IgD-negative memory B cell (primary cell): ENCODE measurements around the gene GSTT2. TPM values are rescaled to one million over a fixed set of nuclear protein-coding genes. Genes with fewer than 3 reads are reported as not detected.
"Not testable (repeated sequence)": the region's sequence is repeated elsewhere in the genome, so short reads cannot be mapped to it uniquely, and the experiment has no call there.

Experiments used
- H3K27ac Mint-ChIP-seq, 3 donors: one replicate each; pipeline ENCODE4 v1.8.0; 2020 to 2022; ENCODE audit warnings: mild to moderate bottlenecking in 3 of 3, mixed read lengths in 3 of 3, moderate library complexity in 1 of 3
- H3K27me3 Mint-ChIP-seq: one replicate; pipeline ENCODE4 v1.8.0; 2021; ENCODE audit warnings: mixed read lengths
- H3K36me3 Mint-ChIP-seq: one replicate; pipeline ENCODE4 v1.8.0; 2020; ENCODE audit warnings: mild to moderate bottlenecking, mixed read lengths
- H3K4me1 Mint-ChIP-seq, 3 donors: one replicate each; pipeline ENCODE4 v1.8.0; 2020 to 2022; ENCODE audit warnings: mixed read lengths in 3 of 3, mild to moderate bottlenecking in 1 of 3
- H3K4me3 Mint-ChIP-seq, 4 donors: one replicate each; pipeline ENCODE4 v1.8.0; 2020 to 2022; ENCODE audit warnings: mild to moderate bottlenecking in 4 of 4, mixed read lengths in 4 of 4, moderate library complexity in 3 of 4
- H3K9me3 Mint-ChIP-seq, 3 donors: one replicate each; pipeline ENCODE4 v1.8.0; 2020 to 2021; ENCODE audit warnings: mixed read lengths in 3 of 3, mild to moderate bottlenecking in 1 of 3
- polyA plus RNA-seq: library from polyadenylated mRNA; unstranded; fragments of 300-500 nt; fragmentation: Illumina TruSeq; gene quantifications from one replicate; pipeline ENCODE4 v1.2.3, GENCODE V29; 2021

The GSTT2 gene
- polyA plus RNA-seq, 1 donor from 2014 or later: not detected

- H3K9me3 Mint-ChIP-seq: no peaks in the 10 kb centered on the region
- H3K4me3 Mint-ChIP-seq: no peak overlapping the region
Measured at GRCh38 chr22:23997092-23997491, 17.2 kb downstream of the GSTT2 start.

GRCh38 chr22:23999779-24000178 lies 19.8 kb downstream of the GSTT2 start:
- not testable (repeated sequence) for H3K4me3 Mint-ChIP-seq, H3K27me3 Mint-ChIP-seq, H3K27ac Mint-ChIP-seq, H3K36me3 Mint-ChIP-seq, H3K9me3 Mint-ChIP-seq, H3K4me1 Mint-ChIP-seq

More at GRCh38 chr22:23997092-23997491, 17.2 kb downstream of the GSTT2 start:
- no peaks in the 10 kb centered on the region for H3K4me1 Mint-ChIP-seq
- peaks cover 3% of the 10 kb centered on the region for H3K36me3 Mint-ChIP-seq
- H3K27me3 Mint-ChIP-seq: no peaks in the 10 kb centered on the region
- no peak overlapping the region for H3K27ac Mint-ChIP-seq

DNA sequence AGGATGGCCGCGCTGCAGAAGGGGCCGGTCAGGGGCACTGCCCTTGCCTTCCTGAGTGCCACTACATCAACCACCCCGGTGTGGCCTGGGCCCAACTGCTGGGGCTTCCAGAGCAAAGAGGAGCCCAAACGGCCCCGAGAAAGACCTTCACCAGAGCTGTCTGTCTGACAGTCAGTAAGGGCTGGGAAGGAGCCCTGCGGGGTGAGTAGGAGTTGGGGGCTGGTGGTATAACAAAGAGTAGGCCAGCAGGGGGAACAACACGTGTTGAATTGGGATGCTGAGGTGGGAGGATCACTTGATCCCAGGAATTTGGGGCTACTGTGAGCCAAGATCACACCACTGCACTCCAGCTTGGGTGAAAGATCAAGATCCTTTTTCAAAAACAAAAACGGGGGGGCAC lies 21.4 kb downstream of the GSTT2 start:
- Mint-ChIP-seq H3K4me3 (no peak overlapping the region), H3K27me3 (no peaks in the 10 kb centered on the region), H3K9me3 (no peaks in the 10 kb centered on the region), H3K27ac (no peak overlapping the region), H3K36me3 (peaks cover 3% of the 10 kb centered on the region), H3K4me1 (no peaks in the 10 kb centered on the region)

DNA sequence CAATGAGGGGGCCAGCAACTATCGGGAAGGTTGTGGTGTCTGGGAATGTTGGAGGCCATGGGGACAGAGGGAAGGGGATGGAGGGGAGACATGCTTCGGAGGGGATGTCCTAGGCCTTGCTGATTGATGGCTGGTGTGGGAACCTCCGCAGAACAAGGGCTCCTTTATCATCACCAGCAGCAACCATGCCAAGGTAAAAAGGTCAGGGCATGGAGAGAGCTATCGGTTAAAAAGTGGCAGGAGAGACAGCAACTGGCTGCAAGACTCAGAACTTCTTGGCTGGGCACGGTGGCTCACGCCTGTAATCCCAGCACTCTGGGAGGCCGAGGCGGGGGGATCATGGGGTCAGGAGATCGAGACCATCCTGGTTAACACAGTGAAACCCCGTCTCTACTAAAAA lies 22.3 kb downstream of the GSTT2 start:
- H3K36me3 Mint-ChIP-seq: peaks cover 3% of the 10 kb centered on the region
- H3K9me3 Mint-ChIP-seq: no peaks in the 10 kb centered on the region
- H3K4me3 Mint-ChIP-seq: no peak overlapping the region
- H3K27me3 Mint-ChIP-seq: no peaks in the 10 kb centered on the region
- no peak overlapping the region for H3K27ac Mint-ChIP-seq
- no peaks in the 10 kb centered on the region for H3K4me1 Mint-ChIP-seq

DNA sequence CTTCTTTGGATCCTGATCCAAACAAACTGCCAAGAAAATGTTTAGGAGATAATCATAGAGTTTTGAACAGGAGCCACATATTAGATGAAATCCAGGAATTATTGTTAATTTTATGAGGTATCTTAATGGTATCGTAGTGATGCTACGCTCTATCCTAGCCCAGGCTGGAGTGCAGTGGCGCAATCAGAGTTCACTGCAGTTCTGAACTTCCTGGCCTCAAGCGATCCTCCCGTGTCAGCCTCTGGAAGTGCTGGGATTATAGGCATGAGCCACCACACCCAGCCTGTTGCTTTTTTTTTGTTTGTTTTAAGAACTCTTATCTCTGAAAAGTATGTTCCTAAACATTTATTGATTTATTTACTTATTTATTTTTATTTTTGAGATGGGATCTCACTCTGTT lies 22.9 kb downstream of the GSTT2 start:
- H3K36me3 Mint-ChIP-seq: peaks cover 3% of the 10 kb centered on the region
- H3K27me3 Mint-ChIP-seq: no peaks in the 10 kb centered on the region
- no peak overlapping the region for H3K27ac Mint-ChIP-seq
- no peak overlapping the region for H3K4me3 Mint-ChIP-seq
- H3K4me1 Mint-ChIP-seq: no peaks in the 10 kb centered on the region
- no peaks in the 10 kb centered on the region for H3K9me3 Mint-ChIP-seq

DNA sequence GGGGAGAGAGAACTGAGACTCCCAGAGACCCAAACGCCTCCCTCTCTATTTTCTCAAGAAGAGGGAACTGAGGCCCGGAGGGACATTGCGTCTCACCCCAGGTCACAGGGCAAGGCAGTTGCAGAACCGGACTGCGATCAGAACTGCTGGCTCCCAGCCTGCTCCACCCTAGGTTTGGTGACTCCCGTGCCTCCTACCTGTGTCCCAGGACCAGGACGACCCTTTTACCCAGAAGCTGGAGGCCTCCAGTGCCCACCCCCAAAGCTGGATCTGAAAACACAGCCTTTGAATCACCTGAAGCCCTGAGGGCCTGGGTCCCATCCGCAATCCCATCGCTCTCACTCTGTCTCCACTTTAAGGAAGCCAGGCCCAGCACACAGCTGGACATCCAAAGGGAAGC lies 24.0 kb downstream of the GSTT2 start:
- no peaks in the 10 kb centered on the region for H3K27me3 Mint-ChIP-seq
- H3K4me3 Mint-ChIP-seq: no peak overlapping the region
- H3K27ac Mint-ChIP-seq: no peak overlapping the region
- no peaks in the 10 kb centered on the region for H3K4me1 Mint-ChIP-seq
- H3K36me3 Mint-ChIP-seq: peaks cover 3% of the 10 kb centered on the region
- no peaks in the 10 kb centered on the region for H3K9me3 Mint-ChIP-seq

DNA sequence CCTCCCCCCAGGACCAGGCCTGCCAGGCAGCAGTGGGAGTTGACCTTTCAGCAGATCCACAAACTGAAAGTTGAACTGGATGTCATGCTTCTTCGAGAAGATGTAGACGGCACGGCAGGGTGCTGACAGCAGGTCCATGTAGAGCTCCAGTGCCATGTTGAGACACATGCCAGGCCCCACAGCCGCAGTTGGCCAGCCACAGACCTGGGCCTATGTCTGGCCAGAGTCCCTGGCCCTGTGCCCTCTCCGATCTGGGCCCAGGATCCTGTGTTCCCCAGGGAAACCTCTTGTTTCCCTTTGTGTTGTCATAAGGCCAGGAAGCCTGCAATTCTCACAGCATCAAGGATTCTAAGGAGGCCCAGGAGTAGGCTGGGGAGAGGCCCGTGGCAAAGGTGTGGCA lies 25.3 kb downstream of the GSTT2 start, which contains the start of gene GSTT4:
TSS of gene GSTT4 (minus strand) at position 253 of the 400 bp plus-strand sequence. CDS start at position 156, 97 bp downstream.
- H3K27ac Mint-ChIP-seq: peak within 1 kb of the TSS in 1 of 3 donors; percentile 11
- H3K36me3 Mint-ChIP-seq: peaks cover 3% of the 10 kb centered on the region
- H3K4me3 Mint-ChIP-seq: no peak within 1 kb of the TSS
- H3K4me1 Mint-ChIP-seq: peaks cover 0 to 2% (median under 1%) of the 10 kb centered on the region in 3 donors
- H3K27me3 Mint-ChIP-seq: no peaks in the 10 kb centered on the region
- H3K9me3 Mint-ChIP-seq: no peaks in the 10 kb centered on the region

DNA sequence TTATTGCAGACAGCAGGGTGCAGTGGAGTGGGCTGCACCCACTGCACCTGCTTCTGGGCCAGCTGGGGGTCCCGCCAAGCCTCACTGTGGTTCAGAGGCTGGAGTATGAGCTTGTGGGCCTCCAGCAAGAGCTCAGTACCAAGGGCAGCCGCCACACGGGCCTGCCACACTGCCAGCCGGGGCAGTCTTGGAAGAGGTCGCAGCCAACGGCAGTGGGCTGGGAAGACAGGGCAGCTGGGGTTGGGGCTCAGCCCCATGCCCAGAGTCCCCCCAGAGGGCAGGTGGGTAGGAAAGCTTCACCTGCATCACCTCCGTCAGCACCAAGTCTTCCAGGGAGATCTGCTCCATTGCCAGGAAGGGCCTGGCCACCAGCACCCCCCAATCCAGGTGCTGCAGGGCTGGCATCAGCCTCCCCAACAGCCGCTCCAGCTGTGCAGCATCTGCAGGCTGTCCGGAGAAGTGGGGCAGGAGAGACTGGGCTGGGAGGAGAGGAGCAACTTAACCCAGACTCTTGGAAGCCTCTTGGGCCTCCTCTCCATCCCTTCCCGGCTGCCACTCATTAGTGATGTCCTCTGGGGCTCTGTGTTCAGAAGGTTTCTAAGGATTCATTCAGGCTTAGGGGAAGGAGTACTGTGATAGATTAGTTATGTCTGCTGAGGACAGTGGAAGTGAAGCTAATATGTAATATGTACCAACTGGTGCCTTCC lies 26.4 kb downstream of the GSTT2 start:
- Mint-ChIP-seq H3K9me3 (no peaks in the 10 kb centered on the region), H3K4me1 (peaks cover 0 to 9% (median 6%) of the 10 kb centered on the region in 3 donors), H3K36me3 (peaks cover 3% of the 10 kb centered on the region), H3K27me3 (no peaks in the 10 kb centered on the region), H3K4me3 (no peak overlapping the region), H3K27ac (peak overlapping the region in 1 of 3 donors; percentile 11)

- H3K27ac Mint-ChIP-seq: peak overlapping the region in 1 of 3 donors; percentile 3
- H3K36me3 Mint-ChIP-seq: peaks cover under 1% of the 10 kb centered on the region
- no peaks in the 10 kb centered on the region for H3K27me3 Mint-ChIP-seq
- no peaks in the 10 kb centered on the region for H3K9me3 Mint-ChIP-seq
- no peak overlapping the region for H3K4me3 Mint-ChIP-seq
- peaks cover 0 to 9% (median 8%) of the 10 kb centered on the region in 3 donors for H3K4me1 Mint-ChIP-seq
Measured at GRCh38 chr22:24006914-24007214, 26.9 kb downstream of the GSTT2 start.

- Mint-ChIP-seq H3K4me3 (no peak overlapping the region), H3K27ac (peak overlapping the region in 1 of 3 donors; percentile 12), H3K36me3 (no peaks in the 10 kb centered on the region), H3K27me3 (no peaks in the 10 kb centered on the region), H3K9me3 (no peaks in the 10 kb centered on the region), H3K4me1 (peaks cover 3 to 11% (median 9%) of the 10 kb centered on the region in 3 donors)
Measured at GRCh38 chr22:24007253-24008021, 27.5 kb downstream of the GSTT2 start.

- H3K4me1 Mint-ChIP-seq: peaks cover 4 to 12% (median 9%) of the 10 kb centered on the region in 3 donors
- no peak overlapping the region for H3K4me3 Mint-ChIP-seq
- no peaks in the 10 kb centered on the region for H3K27me3 Mint-ChIP-seq
- peak overlapping the region in 1 of 3 donors; percentile 12 for H3K27ac Mint-ChIP-seq
- H3K36me3 Mint-ChIP-seq: no peaks in the 10 kb centered on the region
- H3K9me3 Mint-ChIP-seq: no peaks in the 10 kb centered on the region
Measured at GRCh38 chr22:24008022-24008283, 28.0 kb downstream of the GSTT2 start.

- H3K27ac Mint-ChIP-seq: peak overlapping the region in 1 of 3 donors; percentile 12
- H3K4me1 Mint-ChIP-seq: peaks cover 5 to 15% (median 13%) of the 10 kb centered on the region in 3 donors
- H3K9me3 Mint-ChIP-seq: no peaks in the 10 kb centered on the region
- no peaks in the 10 kb centered on the region for H3K36me3 Mint-ChIP-seq
- H3K4me3 Mint-ChIP-seq: peak overlapping the region in 1 of 4 donors; percentile 0
- H3K27me3 Mint-ChIP-seq: no peaks in the 10 kb centered on the region
Measured at GRCh38 chr22:24008381-24009226, 28.7 kb downstream of the GSTT2 start.

DNA sequence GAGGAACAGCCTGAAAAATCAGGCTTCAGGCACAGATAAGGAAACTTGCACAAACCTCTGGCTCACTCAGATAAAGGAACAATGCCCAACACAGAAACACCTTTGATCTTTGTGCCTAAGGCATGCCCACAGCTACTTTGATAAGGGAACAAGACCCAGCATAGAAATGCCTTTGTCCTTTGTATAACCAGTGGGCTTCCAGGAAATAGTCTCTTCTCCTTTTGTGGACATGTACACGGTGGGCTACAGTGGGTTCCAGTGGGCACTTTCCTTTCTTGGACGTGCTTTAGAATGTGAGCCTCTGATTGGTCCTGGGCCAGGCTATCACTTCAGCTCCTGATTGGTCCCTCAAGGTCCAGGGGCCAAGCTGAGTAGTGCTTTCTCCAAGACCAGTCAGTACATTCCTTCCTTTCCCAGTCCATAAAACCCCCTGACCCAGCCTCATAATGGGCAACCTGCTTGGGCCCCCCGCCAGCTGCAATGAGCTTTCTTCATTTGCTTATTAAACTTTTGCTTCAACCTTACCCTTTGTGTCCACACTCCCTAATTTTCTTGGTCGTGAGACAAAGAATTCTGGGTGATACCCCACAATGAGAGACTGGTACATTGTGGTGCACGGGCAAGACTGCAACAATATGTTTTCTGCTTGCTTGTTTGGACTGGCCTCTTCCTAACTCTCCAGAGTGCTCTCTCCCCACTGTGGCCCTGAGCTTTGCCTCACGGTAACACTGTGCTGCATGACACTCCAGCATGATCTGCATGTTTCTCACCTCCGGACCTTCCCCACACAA lies 29.5 kb downstream of the GSTT2 start:
- Mint-ChIP-seq H3K27ac (peak overlapping the region in 1 of 3 donors; percentile 2), H3K4me3 (peak overlapping the region in 1 of 4 donors; percentile 23), H3K36me3 (no peaks in the 10 kb centered on the region)

GRCh38 chr22:24010018-24010391 lies 30.1 kb downstream of the GSTT2 start:
- peaks cover 7 to 25% (median 23%) of the 10 kb centered on the region in 3 donors for H3K4me1 Mint-ChIP-seq
- H3K9me3 Mint-ChIP-seq: no peaks in the 10 kb centered on the region
- peak overlapping the region in 2 of 3 donors; percentile 91 to 99 for H3K27ac Mint-ChIP-seq
- H3K4me3 Mint-ChIP-seq: peak overlapping the region; percentile 31 to 96 (median 72)
- no peaks in the 10 kb centered on the region for H3K36me3 Mint-ChIP-seq
- no peaks in the 10 kb centered on the region for H3K27me3 Mint-ChIP-seq

More for the DNA sequence above, 29.5 kb downstream of the GSTT2 start:
- Mint-ChIP-seq H3K9me3 (no peaks in the 10 kb centered on the region), H3K4me1 (peaks cover 5 to 20% (median 20%) of the 10 kb centered on the region in 3 donors), H3K27me3 (no peaks in the 10 kb centered on the region)
